Mesothelial cell of epicardium (in vitro differentiated cells): ENCODE results near the gene ABCF2. TPM values are rescaled to one million over a fixed set of nuclear protein-coding genes. Genes with fewer than 3 reads are reported as not detected.

ENCODE experiments used
- DNase-seq, 2 experiments: peaks; one replicate each; pipeline ENCODE4 v3.0.0; 2021; ENCODE audit warnings: low spot score in 2 of 2; ENCODE audit not compliant: unreplicated experiment in 2 of 2
- H3K27ac Mint-ChIP-seq: 2 replicates; pipeline ENCODE4 v1.8.0; 2021; ENCODE audit warnings: mixed read lengths
- H3K27me3 Mint-ChIP-seq: 2 replicates; pipeline ENCODE4 v1.8.0; 2021; ENCODE audit warnings: low read depth, mixed read lengths
- H3K36me3 Mint-ChIP-seq: 2 replicates; pipeline ENCODE4 v1.8.0; 2021; ENCODE audit warnings: mixed read lengths
- H3K4me1 Mint-ChIP-seq: 2 replicates; pipeline ENCODE4 v1.8.0; 2021; ENCODE audit warnings: mixed read lengths
- H3K4me3 Mint-ChIP-seq: 2 replicates; pipeline ENCODE4 v1.8.0; 2021; ENCODE audit warnings: mild to moderate bottlenecking, moderate library complexity, mixed read lengths
- H3K9me3 Mint-ChIP-seq: 2 replicates; pipeline ENCODE4 v1.8.0; 2021; ENCODE audit warnings: mixed read lengths
- total RNA-seq: library from RNA; stranded (reverse); gene quantifications from 3 replicates; pipeline ENCODE4 v1.2.1, GENCODE V29; 2021
- TF ChIP-seq, protein P1 (sequence below): fragments of 200-600 bp; sonication (generic); IDR thresholded peaks from one replicate; pipeline ENCODE4 v1.5.0; 2021; ENCODE audit warnings: antibody characterized with exemption; ENCODE audit not compliant: unreplicated experiment

Gene ABCF2
- total RNA-seq, 1 donor from 2014 or later = 46.2 TPM

DNA sequence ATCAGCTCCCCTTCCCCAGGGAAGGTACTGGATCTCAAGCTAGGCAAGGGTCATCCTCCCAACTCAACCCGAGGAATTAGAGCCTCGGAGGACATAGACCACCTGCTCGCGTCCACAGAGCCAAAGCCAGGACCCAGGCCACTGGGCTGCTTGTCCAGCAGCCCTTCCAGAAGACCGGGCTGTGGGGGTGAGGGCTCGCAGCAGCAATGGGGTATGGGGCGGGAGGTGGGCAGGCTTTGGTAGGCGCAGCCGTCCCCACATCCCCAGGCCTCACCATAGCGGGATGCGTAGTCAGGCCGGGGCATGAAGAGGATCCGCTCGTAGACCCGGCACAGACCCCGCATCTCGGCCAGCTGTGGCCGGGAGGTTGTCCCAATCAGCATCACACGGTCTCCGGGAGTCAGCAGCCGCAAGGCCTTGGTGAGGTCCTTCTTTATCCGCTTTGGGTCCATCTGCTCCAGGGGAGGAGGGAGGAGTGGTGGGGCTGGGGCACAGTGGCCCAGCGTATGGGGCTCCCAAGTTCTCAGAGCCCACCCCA lies 34.9 kb downstream of the ABCF2 start:
- no peak for DNase-seq
- Mint-ChIP-seq H3K27me3 (peaks cover 34% of the 10 kb centered on the region), H3K27ac (no peak overlapping the region), H3K4me1 (no peaks in the 10 kb centered on the region), H3K4me3 (no peak overlapping the region), H3K9me3 (no peaks in the 10 kb centered on the region), H3K36me3 (no peaks in the 10 kb centered on the region)
- TF ChIP-seq, protein P1, sequence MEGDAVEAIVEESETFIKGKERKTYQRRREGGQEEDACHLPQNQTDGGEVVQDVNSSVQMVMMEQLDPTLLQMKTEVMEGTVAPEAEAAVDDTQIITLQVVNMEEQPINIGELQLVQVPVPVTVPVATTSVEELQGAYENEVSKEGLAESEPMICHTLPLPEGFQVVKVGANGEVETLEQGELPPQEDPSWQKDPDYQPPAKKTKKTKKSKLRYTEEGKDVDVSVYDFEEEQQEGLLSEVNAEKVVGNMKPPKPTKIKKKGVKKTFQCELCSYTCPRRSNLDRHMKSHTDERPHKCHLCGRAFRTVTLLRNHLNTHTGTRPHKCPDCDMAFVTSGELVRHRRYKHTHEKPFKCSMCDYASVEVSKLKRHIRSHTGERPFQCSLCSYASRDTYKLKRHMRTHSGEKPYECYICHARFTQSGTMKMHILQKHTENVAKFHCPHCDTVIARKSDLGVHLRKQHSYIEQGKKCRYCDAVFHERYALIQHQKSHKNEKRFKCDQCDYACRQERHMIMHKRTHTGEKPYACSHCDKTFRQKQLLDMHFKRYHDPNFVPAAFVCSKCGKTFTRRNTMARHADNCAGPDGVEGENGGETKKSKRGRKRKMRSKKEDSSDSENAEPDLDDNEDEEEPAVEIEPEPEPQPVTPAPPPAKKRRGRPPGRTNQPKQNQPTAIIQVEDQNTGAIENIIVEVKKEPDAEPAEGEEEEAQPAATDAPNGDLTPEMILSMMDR = no peak

DNA sequence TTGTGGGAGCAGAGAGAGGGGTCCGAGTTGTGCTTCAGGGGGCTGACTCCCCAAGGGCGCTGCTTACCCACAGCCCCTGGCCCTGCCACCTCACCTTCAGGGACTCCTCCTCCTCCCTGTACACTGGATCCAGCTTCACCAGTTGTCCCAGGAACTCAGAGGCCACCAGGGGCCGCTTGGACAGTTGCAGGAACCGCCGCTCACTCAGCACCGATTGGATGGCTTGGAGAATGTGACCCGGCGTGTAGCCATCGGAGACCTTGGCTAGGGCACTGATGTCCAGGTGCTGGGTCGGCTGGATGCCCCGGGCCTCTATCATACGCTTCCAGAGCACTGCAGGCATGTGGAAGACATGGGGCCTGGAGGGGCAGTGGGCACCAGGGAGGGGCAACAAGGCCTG lies 35.5 kb downstream of the ABCF2 start:
- Mint-ChIP-seq H3K4me3 (no peak overlapping the region), H3K27me3 (peaks cover 34% of the 10 kb centered on the region), H3K27ac (no peak overlapping the region), H3K4me1 (no peaks in the 10 kb centered on the region), H3K9me3 (no peaks in the 10 kb centered on the region), H3K36me3 (no peaks in the 10 kb centered on the region)
- DNase-seq = no peak
- TF ChIP-seq, protein P1 = no peak

DNA sequence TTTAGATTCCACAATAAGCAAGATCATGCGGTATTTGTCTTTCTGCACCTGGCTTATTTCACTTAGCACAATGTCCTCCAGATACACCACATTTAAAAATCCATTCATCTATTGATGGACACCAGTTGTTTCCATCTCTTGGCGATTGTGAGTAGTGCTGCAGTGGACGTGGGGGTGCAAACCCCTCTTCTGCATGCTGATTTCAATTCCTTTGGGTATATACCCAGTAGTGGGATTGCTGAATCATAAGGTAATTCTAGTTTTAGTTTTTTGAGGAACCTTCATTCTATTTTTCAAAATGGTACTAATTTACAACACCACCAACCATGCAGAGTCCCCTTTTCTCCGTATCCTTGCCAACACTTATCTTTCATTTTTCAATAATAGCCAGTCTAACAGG lies 38.0 kb downstream of the ABCF2 start:
- Mint-ChIP-seq H3K4me3 (no peak overlapping the region), H3K27me3 (peaks cover 34% of the 10 kb centered on the region)

DNA sequence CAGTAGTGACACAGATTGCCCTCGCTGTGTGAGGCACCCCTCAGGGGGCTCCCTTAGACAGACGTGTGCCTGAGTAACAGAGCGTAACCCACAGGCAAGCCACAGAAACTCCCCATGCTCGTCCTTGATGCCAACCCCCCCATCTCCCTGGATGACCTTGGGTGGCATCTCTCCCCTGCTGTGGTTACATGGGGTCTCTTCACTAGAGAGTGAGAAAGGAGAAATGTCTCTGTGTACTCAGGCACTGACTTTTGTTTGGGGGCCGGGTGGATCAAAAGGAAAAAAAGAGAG lies 38.8 kb downstream of the ABCF2 start:
- Mint-ChIP-seq H3K4me3 (no peak overlapping the region), H3K27me3 (peaks cover 29% of the 10 kb centered on the region), H3K4me1 (no peaks in the 10 kb centered on the region), H3K36me3 (no peaks in the 10 kb centered on the region), H3K9me3 (no peaks in the 10 kb centered on the region), H3K27ac (no peak overlapping the region)
- TF ChIP-seq, protein P1 = no peak
- no peak for DNase-seq

More for the DNA sequence above, 38.0 kb downstream of the ABCF2 start:
- TF ChIP-seq, protein P1 = no peak
- Mint-ChIP-seq H3K4me1 (no peaks in the 10 kb centered on the region), H3K9me3 (no peaks in the 10 kb centered on the region), H3K27ac (no peak overlapping the region), H3K36me3 (no peaks in the 10 kb centered on the region)
- no peak for DNase-seq

GRCh38 chr7:151187409-151188251 lies 39.4 kb downstream of the ABCF2 start:
- TF ChIP-seq, protein P1 = no peak
- H3K4me3 Mint-ChIP-seq = no peak overlapping the region
- no peaks in the 10 kb centered on the region for H3K36me3 Mint-ChIP-seq
- DNase-seq = no peak
- H3K27me3 Mint-ChIP-seq = peaks cover 31% of the 10 kb centered on the region
- H3K27ac Mint-ChIP-seq = no peak overlapping the region
- no peaks in the 10 kb centered on the region for H3K9me3 Mint-ChIP-seq
- no peaks in the 10 kb centered on the region for H3K4me1 Mint-ChIP-seq
